ENCODE results near the gene MAGEA10. TPM values are rescaled to one million over a fixed set of nuclear protein-coding genes. Genes with fewer than 3 reads are reported as not detected.

MAGEA10 gene
- total RNA-seq = not detected in 2 replicates

GRCh38 chrX:152138388-152138784, at the start of gene MAGEA10:
TSS of gene MAGEA10 (minus strand) at chrX:152138577. CDS start at chrX:152135620, 2,957 bp downstream.

Other genes with a start within 250 kb of the MAGEA10 start
- not detected in 2 replicates for gene MAGEA4, start 225.7 kb downstream of the MAGEA10 start, total RNA-seq
- gene GABRE, start 163.9 kb downstream of the MAGEA10 start, total RNA-seq = 3.6 and 7.4 TPM in 2 replicates

All from epithelial cell of umbilical artery (primary cell).